ENCODE results near the gene IPMK.

The IPMK gene

DNA sequence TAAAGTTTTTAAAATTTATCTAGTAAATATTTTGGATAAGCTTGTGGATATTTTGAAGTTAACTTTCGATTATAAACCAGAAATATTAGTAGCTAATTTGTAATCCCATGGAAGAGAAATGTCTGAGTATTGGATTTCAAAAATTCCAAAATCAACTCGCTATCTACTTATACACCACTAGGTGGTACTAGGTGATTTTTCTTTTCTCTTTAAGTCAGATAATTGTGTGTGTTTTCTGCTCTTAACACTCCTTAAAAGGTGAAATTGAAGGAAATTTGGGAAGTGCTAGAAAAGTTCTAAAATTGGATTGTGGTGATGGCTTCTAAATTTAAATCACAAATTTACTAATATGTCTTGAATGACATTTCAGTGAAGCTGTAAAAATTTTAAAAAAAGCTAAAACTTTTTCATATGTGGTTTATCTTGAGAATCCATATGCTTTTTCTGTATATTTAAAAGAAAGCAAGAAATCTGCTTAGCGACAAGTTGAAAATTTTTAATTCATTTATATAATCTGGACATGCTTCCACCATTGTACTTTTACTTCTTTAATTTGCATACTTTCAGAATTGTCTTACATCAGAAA lies 90.2 kb downstream of the IPMK start:
- no peaks in the 10 kb centered on the region for H3K36me3 ChIP-seq (ENCODE audit: control insufficient read depth, low read length)
- H4K20me1 ChIP-seq (ENCODE audit: control insufficient read depth, insufficient read depth, low read depth, low read length) = no peaks in the 10 kb centered on the region
- no peaks in the 10 kb centered on the region for H3K9me3 ChIP-seq (ENCODE audit: control insufficient read depth, insufficient read depth, low read length)
- H3K27me3 ChIP-seq (ENCODE audit: control insufficient read depth, low read length) = no peaks in the 10 kb centered on the region
- H3K27ac ChIP-seq (ENCODE audit: low read depth, low read length) = no peak overlapping the region
- H3F3A ChIP-seq (ENCODE audit: control insufficient read depth, insufficient read depth) = no peaks in the 10 kb centered on the region
- no peak overlapping the region for H3K4me3 ChIP-seq (ENCODE audit: low read length)
- H3K4me2 ChIP-seq (ENCODE audit: low read length) = no peak overlapping the region
- no peaks in the 10 kb centered on the region for H3K9me2 ChIP-seq (replicated peaks; ENCODE audit: control insufficient read depth, low read length)
- H3K79me2 ChIP-seq (ENCODE audit: control insufficient read depth, low read length) = no peaks in the 10 kb centered on the region
- TF ChIP-seq EZH2phosphoT487 (IDR thresholded peaks at IDR 0.05; ENCODE audit: borderline replicate concordance, low read length) (no peak), CTCF (IDR thresholded peaks at IDR 0.05; ENCODE audit: low read depth, low read length, poor library complexity, severe bottlenecking) (peak; percentile 62)
- no peaks in the 10 kb centered on the region for H3K4me1 ChIP-seq (ENCODE audit: control insufficient read depth, low read length)

GRCh38 chr10:58175990-58176900 lies 91.4 kb downstream of the IPMK start:
- no peaks in the 10 kb centered on the region for H3K4me1 ChIP-seq (ENCODE audit: control insufficient read depth, low read length)
- H3K27me3 ChIP-seq (ENCODE audit: control insufficient read depth, low read length) = no peaks in the 10 kb centered on the region
- no peak overlapping the region for H3K27ac ChIP-seq (ENCODE audit: low read depth, low read length)
- no peak overlapping the region for H3K4me2 ChIP-seq (ENCODE audit: low read length)
- H3K4me3 ChIP-seq (ENCODE audit: low read length) = no peak overlapping the region
- no peaks in the 10 kb centered on the region for H3K79me2 ChIP-seq (ENCODE audit: control insufficient read depth, low read length)
- H3F3A ChIP-seq (ENCODE audit: control insufficient read depth, insufficient read depth) = no peaks in the 10 kb centered on the region
- no peaks in the 10 kb centered on the region for H4K20me1 ChIP-seq (ENCODE audit: control insufficient read depth, insufficient read depth, low read depth, low read length)
- H3K36me3 ChIP-seq (ENCODE audit: control insufficient read depth, low read length) = no peaks in the 10 kb centered on the region
- H3K9me3 ChIP-seq (ENCODE audit: control insufficient read depth, insufficient read depth, low read length) = no peaks in the 10 kb centered on the region
- TF ChIP-seq CTCF (IDR thresholded peaks at IDR 0.05; ENCODE audit: low read depth, low read length, poor library complexity, severe bottlenecking) (no peak), EZH2phosphoT487 (IDR thresholded peaks at IDR 0.05; ENCODE audit: borderline replicate concordance, low read length) (no peak)
- no peaks in the 10 kb centered on the region for H3K9me2 ChIP-seq (replicated peaks; ENCODE audit: control insufficient read depth, low read length)

DNA sequence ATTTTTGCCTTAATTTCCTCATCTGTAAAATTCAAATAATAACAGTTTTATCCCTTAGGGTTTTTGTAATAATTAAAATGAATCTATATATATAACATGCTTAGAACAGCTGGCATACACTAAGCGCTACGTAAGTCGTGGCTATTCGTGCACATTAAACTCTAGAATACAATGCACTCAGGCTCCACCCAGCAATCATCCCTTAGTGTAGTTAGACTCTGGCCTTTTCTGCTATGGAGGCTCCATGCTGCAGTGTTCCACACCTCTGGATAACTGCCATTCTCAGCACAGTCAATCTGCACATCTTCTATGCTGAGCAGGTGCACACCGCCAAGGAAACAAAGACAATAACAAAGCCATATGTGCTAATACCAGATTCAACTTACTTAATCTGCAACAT lies 92.9 kb downstream of the IPMK start:
- no peak overlapping the region for H3K27ac ChIP-seq (ENCODE audit: low read depth, low read length)
- H3K36me3 ChIP-seq (ENCODE audit: control insufficient read depth, low read length) = no peaks in the 10 kb centered on the region
- TF ChIP-seq CTCF (IDR thresholded peaks at IDR 0.05; ENCODE audit: low read depth, low read length, poor library complexity, severe bottlenecking) = no peak
- H3K4me1 ChIP-seq (ENCODE audit: control insufficient read depth, low read length) = no peaks in the 10 kb centered on the region
- no peaks in the 10 kb centered on the region for H3K9me2 ChIP-seq (replicated peaks; ENCODE audit: control insufficient read depth, low read length)
- no peaks in the 10 kb centered on the region for H3K79me2 ChIP-seq (ENCODE audit: control insufficient read depth, low read length)
- H3F3A ChIP-seq (ENCODE audit: control insufficient read depth, insufficient read depth) = no peaks in the 10 kb centered on the region
- no peak overlapping the region for H3K4me2 ChIP-seq (ENCODE audit: low read length)
- no peaks in the 10 kb centered on the region for H4K20me1 ChIP-seq (ENCODE audit: control insufficient read depth, insufficient read depth, low read depth, low read length)
- H3K9me3 ChIP-seq (ENCODE audit: control insufficient read depth, insufficient read depth, low read length) = no peaks in the 10 kb centered on the region
- H3K4me3 ChIP-seq (ENCODE audit: low read length) = no peak overlapping the region
- H3K27me3 ChIP-seq (ENCODE audit: control insufficient read depth, low read length) = no peaks in the 10 kb centered on the region

Measured in DOHH2 (cell line).